NCI-H2029 (cell line): Measurements from ENCODE around the gene SHISA8.
A peak's percentile ranks its signal among the peaks of the same experiment; 100 is the strongest.
"Not testable (repeated sequence)": the region's sequence is repeated elsewhere in the genome, so short reads cannot be mapped to it uniquely, and the experiment has no call there.

ENCODE experiments used
- DNase-seq: peaks from one replicate; lab custom pipeline; 2025; lab: John Stamatoyannopoulos, UW

Gene SHISA8

GRCh38 chr22:41899110-41899509 lies 15.8 kb downstream of the SHISA8 start:
- no peak for DNase-seq

- DNase-seq, result no peak
These were observed 16.2 kb downstream of the SHISA8 start for GRCh38 chr22:41898645-41899044.

GRCh38 chr22:41893591-41894375 lies 21.1 kb downstream of the SHISA8 start:
- no peak for DNase-seq

DNA sequence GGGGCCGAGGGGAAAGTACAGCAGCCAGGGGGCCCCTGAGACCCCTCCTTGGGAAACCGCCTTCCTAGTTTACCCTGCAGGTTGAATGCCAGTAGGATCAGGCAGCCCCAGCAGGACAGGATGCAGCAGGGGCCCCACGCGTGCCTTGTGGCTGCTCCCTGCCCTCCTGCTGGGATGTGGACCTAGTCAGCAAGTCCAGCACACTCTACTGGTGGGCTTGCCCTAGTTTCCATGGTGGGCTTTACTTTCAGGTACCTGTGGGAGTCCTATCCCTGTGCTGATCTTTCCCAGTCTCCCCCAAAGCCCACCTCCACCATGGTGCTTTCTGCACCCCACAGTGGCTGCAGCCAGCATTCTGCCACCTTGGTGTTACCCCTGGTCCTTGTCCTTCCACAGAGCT lies 22.2 kb downstream of the SHISA8 start:
- DNase-seq, result no peak

GRCh38 chr22:41891407-41891806 lies 23.5 kb downstream of the SHISA8 start:
- DNase-seq, result no peak

DNA sequence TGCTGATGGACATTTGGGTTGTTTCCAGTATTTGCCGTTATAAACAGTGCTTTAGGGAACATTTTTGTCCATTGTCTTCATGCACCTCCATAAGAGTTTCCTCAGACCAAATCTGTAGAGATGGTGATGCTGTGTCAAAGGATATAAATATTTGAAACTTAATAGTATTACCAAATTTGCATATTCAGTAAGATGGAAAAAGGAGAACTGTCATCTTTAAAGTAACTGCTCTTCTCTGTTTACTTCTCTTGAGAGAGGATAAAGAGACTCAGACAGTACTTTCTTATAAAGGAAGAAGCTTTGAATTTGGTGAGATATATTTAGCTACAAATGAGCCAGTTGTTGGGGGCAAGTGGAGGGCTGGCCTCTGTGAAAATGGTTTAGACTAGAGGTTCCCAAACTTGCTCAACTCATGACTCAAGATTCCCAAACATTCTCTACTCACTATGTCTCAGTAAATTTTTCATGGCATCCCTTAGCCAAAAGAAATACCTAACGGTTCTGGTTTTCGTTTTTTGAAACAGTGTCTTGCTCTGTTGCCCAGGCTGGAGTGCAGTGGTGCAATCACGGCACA lies 26.2 kb downstream of the SHISA8 start:
- no peak for DNase-seq

DNA sequence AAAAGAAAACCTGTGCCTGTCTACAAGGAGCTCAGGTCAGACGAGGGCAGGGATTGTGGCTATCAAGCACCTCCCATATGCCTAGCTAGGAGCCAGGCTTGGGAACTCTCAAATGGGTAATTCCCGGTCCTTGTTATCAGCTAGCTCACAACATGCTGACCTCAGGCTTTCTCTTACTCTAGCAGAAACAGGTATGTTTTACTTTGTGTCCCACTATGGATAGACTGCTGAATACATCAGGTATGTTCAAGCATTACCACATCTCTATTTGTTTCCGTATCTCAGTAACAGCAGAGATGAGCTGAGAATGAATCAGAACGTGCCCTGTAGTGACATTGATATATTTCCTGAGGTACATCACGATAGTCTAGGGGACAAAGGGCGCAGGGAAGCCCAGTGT lies 29.4 kb downstream of the SHISA8 start:
- DNase-seq, result no peak

DNA sequence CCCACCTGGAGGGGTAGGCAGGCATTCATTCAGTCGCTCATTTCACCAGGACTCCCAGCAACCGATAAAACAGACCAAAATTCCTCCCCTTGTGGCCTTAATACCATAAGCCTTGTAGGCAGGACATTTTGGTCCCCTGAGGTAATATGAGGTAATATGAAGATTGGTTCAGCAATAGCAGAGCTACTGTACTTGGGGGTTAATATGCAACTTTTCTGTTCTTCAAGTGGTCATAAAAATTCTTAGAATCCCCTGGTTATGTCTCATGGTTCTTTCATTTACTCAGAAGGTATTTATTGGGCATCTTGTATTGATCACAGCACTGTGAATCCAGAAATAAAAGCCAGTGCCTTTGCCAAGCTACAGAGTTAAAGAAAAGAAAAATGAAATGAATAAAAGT lies 29.8 kb downstream of the SHISA8 start:
- no peak for DNase-seq

GRCh38 chr22:41883400-41883799 lies 31.5 kb downstream of the SHISA8 start:
- no peak for DNase-seq

DNA sequence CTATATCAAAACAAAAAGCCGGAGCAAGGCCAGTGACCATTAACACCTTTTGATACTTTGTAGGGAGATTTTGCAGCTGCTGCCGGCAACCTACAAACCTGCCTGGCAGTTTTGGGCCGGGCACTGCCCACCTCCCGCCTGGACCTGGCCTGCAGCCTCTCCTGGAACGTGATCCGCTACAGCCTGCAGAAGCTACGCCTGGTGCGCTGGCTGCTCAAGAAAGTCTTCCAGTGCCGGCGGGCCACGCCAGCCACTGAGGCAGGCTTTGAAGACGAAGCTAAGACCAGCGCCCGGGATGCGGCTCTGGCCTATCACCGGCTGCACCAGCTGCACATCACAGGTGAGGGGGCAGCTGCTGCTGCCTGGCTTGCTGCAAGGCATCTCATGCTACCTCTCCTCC lies 34.2 kb downstream of the SHISA8 start:
- no peak for DNase-seq

DNA sequence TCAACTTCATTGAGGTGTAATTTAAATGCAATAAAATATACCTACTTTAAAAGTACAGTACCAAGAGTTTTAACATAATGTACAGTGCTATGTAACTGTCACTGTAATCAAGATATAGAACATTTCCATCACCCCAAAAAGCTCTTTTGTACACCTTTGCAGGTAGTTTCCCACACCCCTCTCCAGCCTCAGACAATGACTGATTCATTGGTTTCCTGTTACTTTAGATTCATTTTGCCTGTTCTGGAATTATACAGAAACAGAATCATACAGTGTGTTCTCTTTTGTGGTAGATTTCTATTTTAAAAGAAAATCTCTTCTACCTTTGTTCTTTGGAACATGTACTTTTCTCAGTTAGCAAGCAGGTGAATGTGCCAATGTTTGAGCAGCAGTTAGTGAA lies 38.2 kb downstream of the SHISA8 start:
- DNase-seq, result no peak

DNA sequence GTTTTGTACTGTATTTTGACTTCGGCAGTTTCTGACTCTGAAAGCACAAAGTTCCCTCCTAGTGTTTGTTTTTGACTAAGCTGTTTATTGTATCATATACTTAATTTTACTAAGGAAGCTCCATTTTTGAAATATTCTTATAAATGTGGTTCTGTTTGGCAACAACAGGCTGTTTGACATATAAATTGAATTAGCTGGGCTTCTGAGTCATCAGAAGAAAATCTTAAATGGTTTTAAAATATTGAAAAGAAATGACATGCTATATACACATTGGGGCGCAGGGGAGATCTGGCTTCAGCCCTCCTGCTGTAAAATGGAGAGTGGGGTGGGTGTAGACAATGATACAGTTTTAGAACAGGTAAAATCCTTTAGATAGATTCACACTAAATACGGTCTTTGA lies 38.6 kb downstream of the SHISA8 start:
- DNase-seq, result no peak

DNA sequence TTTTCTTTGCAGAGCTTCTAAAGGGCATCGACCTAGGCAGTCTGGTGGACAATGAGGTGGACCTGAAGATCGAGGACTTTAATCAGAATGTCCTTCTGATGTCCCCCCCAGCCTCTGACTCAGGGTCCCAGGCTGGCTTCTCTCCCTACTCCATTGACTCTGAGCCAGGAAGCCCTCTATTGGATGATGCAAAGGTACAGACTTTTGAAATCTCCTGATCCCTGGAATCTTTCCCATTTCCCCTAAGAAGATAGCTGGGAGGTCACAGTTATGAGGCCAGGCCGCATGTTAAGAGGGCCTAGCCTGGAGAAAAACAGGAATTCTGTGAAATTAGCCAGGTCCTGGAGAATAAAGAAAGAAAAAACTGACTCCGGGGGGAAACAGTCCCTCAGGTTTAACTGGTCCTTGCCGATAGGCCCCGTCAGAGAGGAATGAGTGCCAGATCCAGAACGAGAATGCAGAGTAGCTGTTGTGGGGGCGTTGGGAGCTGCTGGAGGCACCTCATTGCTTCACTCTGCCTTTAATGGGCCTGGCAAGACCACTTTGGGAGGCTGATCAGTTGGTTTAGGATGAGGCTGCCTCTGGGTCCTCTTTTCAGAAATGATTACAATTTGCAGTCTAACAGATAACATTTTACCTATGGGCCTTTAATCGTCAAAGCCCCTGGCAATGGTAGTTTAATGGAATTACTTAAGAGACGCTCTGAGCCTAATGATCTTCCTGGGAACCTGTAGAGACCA lies 39.2 kb downstream of the SHISA8 start:
- no peak for DNase-seq

DNA sequence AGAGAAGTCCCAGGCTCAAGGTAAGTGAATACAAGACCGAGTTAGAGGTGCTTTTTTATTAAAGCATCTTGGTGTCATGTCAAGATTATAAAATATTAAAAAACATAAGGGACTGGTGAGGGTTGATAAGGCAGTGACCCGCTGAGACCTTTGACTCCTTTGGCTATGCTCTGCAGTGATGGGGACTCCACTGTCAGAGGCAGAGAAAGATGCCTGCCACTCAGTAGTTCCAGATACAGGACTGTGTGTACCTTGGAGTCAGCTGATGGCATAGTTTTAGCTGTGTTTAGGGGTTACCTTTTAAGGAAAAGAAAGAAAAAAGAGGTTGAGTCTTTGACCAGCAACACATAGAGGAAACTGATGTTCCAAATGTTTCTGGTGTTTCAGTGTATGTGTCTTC lies 40.8 kb downstream of the SHISA8 start:
- no peak for DNase-seq

DNA sequence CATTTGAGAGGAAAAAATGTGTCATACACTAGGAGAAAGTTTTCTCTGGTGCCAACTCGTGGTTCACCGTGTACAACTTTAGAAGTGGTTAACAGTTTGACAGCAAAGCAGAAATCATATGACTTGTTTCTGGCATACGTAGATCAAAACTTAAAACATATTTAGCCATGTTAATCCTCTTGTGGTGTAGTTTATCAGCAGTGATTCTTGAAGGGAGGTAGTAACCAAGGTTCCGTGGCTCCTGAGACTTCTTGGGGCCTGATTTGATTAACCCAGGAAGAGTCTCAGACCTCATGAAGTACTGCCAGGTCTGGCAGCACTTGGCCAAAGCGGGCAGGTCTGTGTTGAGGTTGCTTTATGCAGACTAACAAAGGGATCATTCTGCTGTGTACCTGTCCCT lies 41.5 kb downstream of the SHISA8 start:
- no peak for DNase-seq

- no peak for DNase-seq
These were observed 44.1 kb downstream of the SHISA8 start for GRCh38 chr22:41870786-41871185.

GRCh38 chr22:41870081-41870480 lies 44.8 kb downstream of the SHISA8 start:
- DNase-seq, result not testable (repeated sequence)

GRCh38 chr22:41868556-41868955 lies 46.3 kb downstream of the SHISA8 start:
- no peak for DNase-seq

DNA sequence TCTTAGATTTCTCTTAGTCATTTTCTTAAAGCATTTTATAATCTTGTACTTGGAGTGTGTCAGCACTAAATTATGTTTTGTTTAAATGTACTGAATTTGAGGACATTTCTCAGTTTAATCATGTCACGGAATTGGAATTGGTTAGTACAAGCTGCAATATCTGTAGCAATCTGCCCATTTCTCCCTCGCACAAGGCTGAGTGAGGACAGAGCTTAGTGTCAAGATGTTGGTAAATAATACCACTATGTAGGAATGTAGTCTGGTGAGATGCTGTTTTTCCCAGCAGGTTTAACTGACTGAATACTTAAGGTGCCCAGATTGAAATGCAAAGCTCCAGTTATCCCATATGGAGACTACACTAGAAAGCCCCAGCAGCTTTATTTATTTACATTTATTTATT lies 51.4 kb downstream of the SHISA8 start:
- DNase-seq, result no peak

GRCh38 chr22:41862530-41863266 lies 52.2 kb downstream of the SHISA8 start:
- DNase-seq, result peak; percentile 42

GRCh38 chr22:41862160-41862529 lies 52.7 kb downstream of the SHISA8 start:
- no peak for DNase-seq
